Measurements from ENCODE around the gene CEACAM3. TPM values are rescaled to one million over a fixed set of nuclear protein-coding genes. Genes with fewer than 3 reads are reported as not detected.
A peak's percentile ranks its signal among the peaks of the same experiment; 100 is the strongest.
"Not testable (repeated sequence)": the region's sequence is repeated elsewhere in the genome, so short reads cannot be mapped to it uniquely, and the experiment has no call there.

CEACAM3 gene
- total and polyA plus RNA-seq, 9 donors: 0.09 to 0.34 (median 0.22) TPM; not detected in 4

DNA sequence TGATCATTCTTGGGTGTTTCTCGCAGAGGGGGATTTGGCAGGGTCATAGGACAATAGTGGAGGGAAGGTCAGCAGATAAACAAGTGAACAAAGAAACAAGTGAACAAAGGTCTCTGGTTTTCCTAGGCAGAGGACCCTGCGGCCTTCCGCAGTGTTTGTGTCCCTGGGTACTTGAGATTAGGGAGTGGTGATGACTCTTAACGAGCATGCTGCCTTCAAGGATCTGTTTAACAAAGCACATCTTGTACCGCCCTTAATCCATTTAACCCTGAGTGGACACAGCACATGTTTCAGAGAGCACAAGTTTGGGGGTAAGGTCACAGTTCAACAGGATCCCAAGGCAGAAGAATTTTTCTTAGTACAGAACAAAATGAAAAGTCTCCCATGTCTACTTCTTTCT, 28.3 kb upstream of the CEACAM3 start:
- not testable (repeated sequence) for H3K4me1 ChIP-seq (ENCODE audit: control insufficient read depth, insufficient read depth, low read length); H3K27me3 ChIP-seq (ENCODE audit: control insufficient read depth, insufficient read depth, low read length); H3K36me3 ChIP-seq (ENCODE audit: control insufficient read depth, insufficient read depth, low read length); H3K4me3 ChIP-seq (ENCODE audit: low read length); DNase-seq; H3K27ac ChIP-seq (ENCODE audit: low read length); H3K9me3 ChIP-seq (replicated peaks; ENCODE audit: control insufficient read depth, low read depth, low read length)
- WGBS (ENCODE audit: insufficient coverage): no CpG with 5 or more reads among the region's 5 CpGs

GRCh38 chr19:41769608-41770007, 26.8 kb upstream of the CEACAM3 start:
- no CpG with 5 or more reads among the region's 4 CpGs for WGBS (ENCODE audit: insufficient coverage)
- no peaks in the 10 kb centered on the region for H3K27me3 ChIP-seq (ENCODE audit: control insufficient read depth, insufficient read depth, low read length)

GRCh38 chr19:41771410-41771809, 25.0 kb upstream of the CEACAM3 start:
- no peaks in the 10 kb centered on the region for H3K27me3 ChIP-seq (ENCODE audit: control insufficient read depth, insufficient read depth, low read length)
- no peaks in the 10 kb centered on the region for H3K36me3 ChIP-seq (ENCODE audit: control insufficient read depth, insufficient read depth, low read length)
- no peak for DNase-seq
- H3K9me3 ChIP-seq (replicated peaks; ENCODE audit: control insufficient read depth, low read depth, low read length): no peaks in the 10 kb centered on the region
- H3K4me3 ChIP-seq (ENCODE audit: low read length): no peak overlapping the region
- H3K4me1 ChIP-seq (ENCODE audit: control insufficient read depth, insufficient read depth, low read length): no peaks in the 10 kb centered on the region
- no CpG with 5 or more reads among the region's 2 CpGs for WGBS (ENCODE audit: insufficient coverage)
- no peak overlapping the region for H3K27ac ChIP-seq (ENCODE audit: low read length)

More at GRCh38 chr19:41769608-41770007, 26.8 kb upstream of the CEACAM3 start:
- no peak for DNase-seq
- Histone ChIP-seq H3K4me3 (ENCODE audit: low read length) (no peak overlapping the region), H3K36me3 (ENCODE audit: control insufficient read depth, insufficient read depth, low read length) (no peaks in the 10 kb centered on the region), H3K9me3 (replicated peaks; ENCODE audit: control insufficient read depth, low read depth, low read length) (no peaks in the 10 kb centered on the region), H3K27ac (ENCODE audit: low read length) (no peak overlapping the region), H3K4me1 (ENCODE audit: control insufficient read depth, insufficient read depth, low read length) (no peaks in the 10 kb centered on the region)

- Histone ChIP-seq H3K27me3 (ENCODE audit: control insufficient read depth, insufficient read depth, low read length) (no peaks in the 10 kb centered on the region), H3K27ac (ENCODE audit: low read length) (no peak overlapping the region), H3K36me3 (ENCODE audit: control insufficient read depth, insufficient read depth, low read length) (no peaks in the 10 kb centered on the region), H3K4me3 (ENCODE audit: low read length) (no peak overlapping the region), H3K9me3 (replicated peaks; ENCODE audit: control insufficient read depth, low read depth, low read length) (no peaks in the 10 kb centered on the region), H3K4me1 (ENCODE audit: control insufficient read depth, insufficient read depth, low read length) (no peaks in the 10 kb centered on the region)
- no peak for DNase-seq
- WGBS (ENCODE audit: insufficient coverage): 54% methylated on average over 6 of the region's 6 CpGs
Observed at GRCh38 chr19:41774515-41774980, 21.8 kb upstream of the CEACAM3 start.

GRCh38 chr19:41776700-41777099, 19.7 kb upstream of the CEACAM3 start:
- WGBS (ENCODE audit: insufficient coverage): 57% methylated on average over 1 of the region's 2 CpGs
- no peak for DNase-seq
- no peaks in the 10 kb centered on the region for H3K4me1 ChIP-seq (ENCODE audit: control insufficient read depth, insufficient read depth, low read length)
- no peak overlapping the region for H3K4me3 ChIP-seq (ENCODE audit: low read length)
- no peaks in the 10 kb centered on the region for H3K36me3 ChIP-seq (ENCODE audit: control insufficient read depth, insufficient read depth, low read length)
- no peaks in the 10 kb centered on the region for H3K9me3 ChIP-seq (replicated peaks; ENCODE audit: control insufficient read depth, low read depth, low read length)
- H3K27ac ChIP-seq (ENCODE audit: low read length): no peak overlapping the region
- no peaks in the 10 kb centered on the region for H3K27me3 ChIP-seq (ENCODE audit: control insufficient read depth, insufficient read depth, low read length)

DNA sequence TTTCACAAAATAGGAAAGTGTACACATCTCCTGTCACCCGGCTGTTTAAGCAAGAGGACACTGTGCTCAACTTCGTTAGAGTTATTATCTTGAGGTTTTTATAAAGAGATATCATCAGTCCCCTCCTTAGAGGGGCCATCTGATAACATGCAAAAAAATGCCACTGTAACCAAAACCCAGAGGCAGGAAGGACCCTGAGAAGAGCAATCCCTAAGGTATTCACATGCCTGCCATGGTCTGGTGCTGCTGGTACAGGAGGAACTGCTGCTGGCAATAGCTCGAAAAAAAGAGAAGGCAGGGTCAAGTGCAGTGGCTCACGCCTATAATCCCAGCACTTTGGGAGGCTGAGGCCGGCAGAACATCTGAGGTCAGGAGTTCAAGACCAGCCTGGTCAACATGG, 12.8 kb upstream of the CEACAM3 start:
- no peaks in the 10 kb centered on the region for H3K9me3 ChIP-seq (replicated peaks; ENCODE audit: control insufficient read depth, low read depth, low read length)
- peaks cover 10% of the 10 kb centered on the region for H3K27me3 ChIP-seq (ENCODE audit: control insufficient read depth, insufficient read depth, low read length)
- no peak overlapping the region for H3K4me3 ChIP-seq (ENCODE audit: low read length)
- no CpG with 5 or more reads among the region's 5 CpGs for WGBS (ENCODE audit: insufficient coverage)
- H3K36me3 ChIP-seq (ENCODE audit: control insufficient read depth, insufficient read depth, low read length): no peaks in the 10 kb centered on the region
- no peak for DNase-seq
- H3K4me1 ChIP-seq (ENCODE audit: control insufficient read depth, insufficient read depth, low read length): no peaks in the 10 kb centered on the region
- H3K27ac ChIP-seq (ENCODE audit: low read length): no peak overlapping the region

DNA sequence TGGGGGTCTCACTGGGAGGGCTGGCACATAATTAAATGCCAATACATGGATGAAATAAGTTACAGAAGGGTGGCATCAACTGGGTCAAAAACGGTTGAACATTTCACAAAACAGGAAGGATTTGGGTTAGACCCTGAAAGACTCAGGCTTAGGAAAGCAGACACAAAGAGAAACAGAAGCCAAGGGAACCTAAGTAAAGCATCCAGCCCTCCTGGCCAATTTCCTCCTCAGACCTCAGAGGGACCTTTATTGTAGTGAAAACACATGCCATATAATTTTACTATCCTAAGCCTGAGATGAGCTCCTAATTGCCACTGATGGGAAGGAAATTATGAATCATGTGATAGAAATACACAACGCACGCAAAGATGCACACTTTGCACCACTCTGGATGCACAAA, 12.1 kb upstream of the CEACAM3 start:
- H3K36me3 ChIP-seq (ENCODE audit: control insufficient read depth, insufficient read depth, low read length): no peaks in the 10 kb centered on the region
- 0% methylated on average over 1 of the region's 3 CpGs for WGBS (ENCODE audit: insufficient coverage)
- no peak overlapping the region for H3K4me3 ChIP-seq (ENCODE audit: low read length)
- no peaks in the 10 kb centered on the region for H3K4me1 ChIP-seq (ENCODE audit: control insufficient read depth, insufficient read depth, low read length)
- DNase-seq: no peak
- H3K9me3 ChIP-seq (replicated peaks; ENCODE audit: control insufficient read depth, low read depth, low read length): no peaks in the 10 kb centered on the region
- H3K27me3 ChIP-seq (ENCODE audit: control insufficient read depth, insufficient read depth, low read length): peaks cover 10% of the 10 kb centered on the region
- no peak overlapping the region for H3K27ac ChIP-seq (ENCODE audit: low read length)

DNA sequence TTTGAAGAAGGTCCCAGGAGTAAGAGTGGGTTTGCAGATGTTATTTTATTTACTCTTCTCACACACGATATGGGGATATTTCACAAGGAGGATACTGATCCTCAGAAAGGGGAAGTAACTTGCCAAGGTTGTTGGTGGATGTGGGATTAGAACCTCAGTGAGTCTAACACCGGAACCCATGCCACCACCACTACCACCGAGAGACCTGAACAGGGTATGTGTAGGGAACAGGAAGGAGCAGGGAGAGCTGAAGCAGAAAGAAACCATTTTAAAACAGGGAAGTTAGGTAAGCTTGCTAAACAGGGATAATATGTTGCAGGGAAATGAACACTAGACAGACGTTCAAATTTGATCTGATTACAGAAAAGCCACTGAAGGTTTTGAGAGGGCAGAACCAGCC, 11.6 kb upstream of the CEACAM3 start:
- H3K27ac ChIP-seq (ENCODE audit: low read length): no peak overlapping the region
- WGBS (ENCODE audit: insufficient coverage): 43% methylated on average over 1 of the region's 4 CpGs

GRCh38 chr19:41785653-41786052, 10.7 kb upstream of the CEACAM3 start:
- H3K27me3 ChIP-seq (ENCODE audit: control insufficient read depth, insufficient read depth, low read length): peaks cover 13% of the 10 kb centered on the region
- H3K4me1 ChIP-seq (ENCODE audit: control insufficient read depth, insufficient read depth, low read length): no peaks in the 10 kb centered on the region
- H3K9me3 ChIP-seq (replicated peaks; ENCODE audit: control insufficient read depth, low read depth, low read length): no peaks in the 10 kb centered on the region
- H3K36me3 ChIP-seq (ENCODE audit: control insufficient read depth, insufficient read depth, low read length): no peaks in the 10 kb centered on the region
- WGBS (ENCODE audit: insufficient coverage): 0% methylated on average over 4 of the region's 10 CpGs
- no peak overlapping the region for H3K27ac ChIP-seq (ENCODE audit: low read length)
- H3K4me3 ChIP-seq (ENCODE audit: low read length): no peak overlapping the region
- peak; percentile 39 for DNase-seq

More for the DNA sequence above, 11.6 kb upstream of the CEACAM3 start:
- Histone ChIP-seq H3K4me3 (ENCODE audit: low read length) (no peak overlapping the region), H3K9me3 (replicated peaks; ENCODE audit: control insufficient read depth, low read depth, low read length) (no peaks in the 10 kb centered on the region), H3K36me3 (ENCODE audit: control insufficient read depth, insufficient read depth, low read length) (no peaks in the 10 kb centered on the region), H3K4me1 (ENCODE audit: control insufficient read depth, insufficient read depth, low read length) (no peaks in the 10 kb centered on the region), H3K27me3 (ENCODE audit: control insufficient read depth, insufficient read depth, low read length) (peaks cover 10% of the 10 kb centered on the region)
- DNase-seq: no peak

DNA sequence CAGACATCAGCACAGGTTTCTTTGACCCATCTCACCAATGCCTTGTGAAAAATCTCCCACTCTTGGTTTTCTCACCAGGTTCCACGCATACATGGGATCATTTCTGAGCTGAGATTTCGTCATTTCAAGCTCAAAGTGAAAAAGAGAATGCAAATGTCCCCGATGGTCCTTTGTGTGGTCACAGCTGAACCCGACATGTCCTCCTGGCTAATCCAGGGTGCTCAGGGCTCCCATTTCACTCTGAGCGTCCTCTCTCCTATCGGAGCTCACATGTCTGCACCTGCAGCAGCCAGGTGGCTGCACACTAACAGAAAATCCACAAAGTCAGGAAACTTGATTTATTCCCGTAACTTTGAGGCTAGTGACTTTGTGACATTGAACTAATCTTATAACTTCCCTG, 9.3 kb upstream of the CEACAM3 start:
- WGBS (ENCODE audit: insufficient coverage): 64% methylated on average over 7 of the region's 7 CpGs
- Histone ChIP-seq H3K27ac (ENCODE audit: low read length) (no peak overlapping the region), H3K4me3 (ENCODE audit: low read length) (no peak overlapping the region), H3K36me3 (ENCODE audit: control insufficient read depth, insufficient read depth, low read length) (no peaks in the 10 kb centered on the region), H3K4me1 (ENCODE audit: control insufficient read depth, insufficient read depth, low read length) (no peaks in the 10 kb centered on the region), H3K27me3 (ENCODE audit: control insufficient read depth, insufficient read depth, low read length) (peaks cover 13% of the 10 kb centered on the region), H3K9me3 (replicated peaks; ENCODE audit: control insufficient read depth, low read depth, low read length) (no peaks in the 10 kb centered on the region)
- no peak for DNase-seq

DNA sequence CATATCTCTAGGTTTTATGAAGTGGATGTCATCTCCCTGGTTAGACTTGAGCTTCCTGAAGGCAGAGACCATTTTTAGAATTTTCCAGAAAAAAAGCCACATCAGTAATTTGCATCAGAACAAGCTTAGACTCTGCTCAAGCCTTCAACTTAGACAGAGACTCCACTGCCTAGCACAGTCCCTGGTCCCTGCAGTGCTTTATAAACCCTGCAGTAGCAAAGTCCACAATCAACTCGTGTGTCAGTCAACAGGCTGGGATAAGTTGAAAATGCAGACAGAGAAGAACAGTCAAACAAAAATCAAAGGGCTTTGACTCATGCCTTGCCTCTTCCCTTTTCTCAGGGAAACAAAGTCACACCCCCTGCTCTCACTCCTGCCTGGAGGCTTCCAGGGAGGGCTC, 7.9 kb upstream of the CEACAM3 start:
- H3K4me1 ChIP-seq (ENCODE audit: control insufficient read depth, insufficient read depth, low read length); H3K36me3 ChIP-seq (ENCODE audit: control insufficient read depth, insufficient read depth, low read length); H3K9me3 ChIP-seq (replicated peaks; ENCODE audit: control insufficient read depth, low read depth, low read length); DNase-seq; H3K27ac ChIP-seq (ENCODE audit: low read length); H3K4me3 ChIP-seq (ENCODE audit: low read length): not testable (repeated sequence)
- no CpG with 5 or more reads among the region's 1 CpG for WGBS (ENCODE audit: insufficient coverage)
- H3K27me3 ChIP-seq (ENCODE audit: control insufficient read depth, insufficient read depth, low read length): peaks cover 16% of the 10 kb centered on the region
